ENCODE measurements around the gene ACOXL.

Gene ACOXL

DNA sequence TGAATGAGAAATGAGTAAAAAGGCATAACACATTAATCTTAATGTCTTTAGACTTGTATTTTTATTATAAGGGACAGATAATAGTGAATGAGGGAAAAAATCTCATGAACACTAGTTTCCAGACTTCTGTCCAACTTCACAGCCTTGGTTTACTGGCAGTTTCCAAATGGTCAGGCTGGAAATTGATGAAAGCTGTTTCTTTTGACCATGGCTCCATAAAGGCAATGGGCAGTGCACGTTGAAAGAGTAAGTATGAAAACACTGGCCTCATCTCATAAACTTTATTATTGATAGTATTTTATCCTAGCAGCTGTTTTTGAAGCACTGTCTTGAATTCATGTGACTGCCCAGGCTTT is 411.4 kb downstream of the ACOXL start:
- DNase-seq: no peak

DNA sequence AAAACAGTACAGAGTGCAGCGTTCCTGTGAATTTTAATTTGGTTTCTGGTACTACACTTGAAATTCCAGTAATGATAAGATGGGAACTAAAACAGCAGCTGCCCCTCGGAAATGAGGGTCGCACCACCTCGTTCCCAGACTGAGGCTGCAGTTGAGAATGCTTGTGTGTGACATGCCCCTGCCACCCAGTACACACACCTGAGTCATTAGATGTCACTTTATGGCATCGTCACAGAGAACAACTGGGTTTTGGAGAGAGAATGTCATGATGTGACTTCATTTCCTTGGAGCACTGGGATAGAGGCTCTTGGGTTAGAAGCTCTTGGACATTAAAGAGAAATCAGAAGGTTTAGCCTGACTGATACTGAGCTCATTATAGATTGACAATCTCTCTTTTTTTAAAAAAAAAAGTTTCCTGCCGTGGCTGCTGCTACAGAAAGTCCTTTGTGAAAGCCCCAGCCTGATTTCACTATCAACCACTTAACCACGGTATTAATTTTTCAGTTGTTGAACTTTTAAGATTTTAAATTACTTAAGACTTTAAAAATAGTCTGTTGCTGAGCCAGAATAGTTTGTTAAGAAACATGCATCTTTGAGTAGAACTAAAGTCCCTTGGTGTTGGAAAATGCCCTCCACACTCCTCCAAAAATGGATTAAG is 412.9 kb downstream of the ACOXL start:
- no peak for DNase-seq

DNA sequence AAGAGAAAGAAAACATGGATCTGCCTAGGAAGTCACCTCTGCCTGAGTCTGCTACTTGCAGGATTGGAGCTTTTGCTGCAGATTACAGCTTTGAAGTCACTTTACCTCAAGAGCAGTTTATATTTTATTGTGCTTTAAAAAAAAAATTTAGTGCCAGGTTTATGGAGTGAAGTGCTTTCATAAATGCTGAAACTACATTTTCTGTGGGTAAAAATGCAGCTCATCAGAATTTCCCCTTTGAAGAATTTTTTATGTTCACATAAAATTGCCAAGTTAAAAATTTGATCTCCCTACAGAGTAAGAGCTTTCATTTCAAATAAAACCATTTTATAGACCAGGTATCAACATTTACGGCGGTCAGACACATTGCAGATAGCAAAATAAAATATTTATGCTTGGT is 413.6 kb downstream of the ACOXL start:
- DNase-seq: no peak

DNA sequence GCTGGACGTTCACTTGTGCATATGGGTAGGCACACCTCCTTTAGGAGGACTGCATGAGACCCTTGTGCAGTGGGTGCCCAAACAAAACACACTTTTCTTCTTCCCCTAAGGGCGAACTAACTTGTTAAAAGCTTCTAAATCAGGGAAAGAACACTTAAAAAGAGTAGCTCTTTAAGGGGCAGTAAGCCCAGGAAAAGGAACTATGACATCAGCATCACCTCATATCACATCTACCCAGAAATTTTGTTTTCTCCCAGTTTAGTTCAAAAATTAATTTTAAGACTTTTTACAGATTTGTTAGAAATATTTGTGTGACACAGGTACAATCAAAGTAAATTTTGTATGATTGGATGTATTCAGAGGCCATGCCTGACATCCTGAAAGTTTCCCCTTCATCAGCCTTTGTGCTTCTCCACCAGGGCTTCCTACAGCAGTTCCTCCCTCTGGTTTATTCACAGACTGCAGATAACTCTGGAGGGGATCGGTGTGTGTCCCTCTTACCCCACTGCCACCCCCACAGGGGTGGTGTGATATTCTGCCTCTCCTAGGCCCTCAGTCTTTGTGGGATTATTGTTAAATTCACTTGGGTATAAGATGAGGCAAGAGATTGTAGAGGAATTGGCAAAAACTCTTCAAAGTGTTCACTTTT is 416.0 kb downstream of the ACOXL start:
- DNase-seq: no peak

DNA sequence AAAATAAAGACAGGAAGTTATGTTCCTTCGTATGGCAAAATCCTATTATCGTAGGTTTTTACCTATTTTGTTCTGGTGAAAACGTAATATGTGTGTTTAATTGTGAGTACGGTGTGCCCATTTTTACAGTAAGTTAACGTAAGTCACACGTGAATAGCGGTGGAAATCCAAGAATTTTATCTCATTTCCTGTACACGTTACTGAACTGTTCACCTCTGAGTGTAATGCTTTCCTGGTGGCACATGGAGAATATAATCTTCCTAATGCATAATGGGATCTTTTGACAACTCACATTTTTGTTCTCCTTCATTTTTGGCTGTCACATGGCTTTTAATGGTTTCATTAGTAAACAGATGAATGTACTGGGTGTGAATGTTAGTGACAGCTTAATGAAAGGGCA is 416.6 kb downstream of the ACOXL start:
- DNase-seq: no peak

DNA sequence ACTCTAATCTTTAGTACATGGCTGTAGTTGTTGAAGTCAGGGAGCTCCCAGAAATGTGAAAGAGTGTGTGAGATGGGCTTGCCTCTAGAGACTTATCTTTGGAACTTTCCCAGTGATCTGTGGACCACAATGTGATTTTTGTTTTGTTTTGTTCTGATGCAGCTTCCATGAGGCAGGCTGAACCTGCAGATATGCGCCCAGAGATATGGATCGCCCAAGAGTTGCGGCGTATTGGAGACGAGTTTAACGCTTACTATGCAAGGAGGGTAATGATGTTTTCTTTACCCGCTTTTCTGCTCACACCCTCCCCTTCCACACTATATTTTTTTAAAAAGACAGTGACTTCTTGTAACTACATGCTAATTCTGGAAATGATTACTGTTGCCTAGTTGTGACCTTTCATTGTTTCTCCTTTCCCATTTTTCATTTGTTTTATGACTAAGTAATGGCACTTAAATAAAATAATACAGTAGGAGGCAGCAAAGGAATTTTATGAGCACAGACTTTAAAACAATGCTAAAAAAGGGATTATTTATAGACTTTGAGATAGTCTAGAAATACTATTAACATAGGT is 417.6 kb downstream of the ACOXL start:
- DNase-seq: no peak

DNA sequence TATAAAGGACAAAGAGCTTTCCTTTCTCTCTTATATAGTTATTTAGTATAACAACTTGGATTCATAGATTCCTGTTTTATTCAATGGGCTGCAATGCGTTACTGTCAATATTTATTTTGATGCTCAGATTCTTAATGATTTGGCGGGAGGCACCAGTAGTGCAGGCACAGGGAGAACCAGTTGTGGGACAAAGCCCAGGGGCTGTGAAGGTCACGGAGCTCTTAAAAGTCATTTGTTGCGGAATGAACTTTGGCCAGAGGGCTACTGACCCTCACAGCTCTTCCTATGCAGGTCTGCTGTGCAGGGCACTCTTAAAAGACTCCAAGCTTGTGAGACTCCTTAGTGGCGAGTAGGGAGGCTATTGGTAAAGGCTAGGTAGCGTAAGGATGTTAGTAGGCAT is 422.4 kb downstream of the ACOXL start:
- DNase-seq: no peak

DNA sequence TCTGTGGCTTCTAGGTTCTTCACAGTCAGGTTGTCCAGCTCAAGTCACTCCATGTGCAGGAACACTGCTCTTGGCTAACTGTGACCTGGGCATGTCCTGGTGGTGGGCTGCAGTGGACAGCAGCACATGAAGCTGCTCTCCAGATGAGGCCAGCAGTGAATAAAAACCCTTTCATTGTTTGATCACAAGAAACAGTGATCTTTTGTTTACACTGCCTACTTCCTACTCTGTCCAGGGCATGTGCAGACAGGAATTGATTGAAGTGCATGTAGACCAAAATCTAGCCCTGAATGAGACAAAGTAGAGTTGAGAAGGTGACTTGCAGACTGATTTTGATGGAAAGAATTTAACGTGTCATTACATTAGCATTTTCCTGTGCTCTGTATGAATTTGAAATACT is 423.2 kb downstream of the ACOXL start:
- no peak for DNase-seq

DNA sequence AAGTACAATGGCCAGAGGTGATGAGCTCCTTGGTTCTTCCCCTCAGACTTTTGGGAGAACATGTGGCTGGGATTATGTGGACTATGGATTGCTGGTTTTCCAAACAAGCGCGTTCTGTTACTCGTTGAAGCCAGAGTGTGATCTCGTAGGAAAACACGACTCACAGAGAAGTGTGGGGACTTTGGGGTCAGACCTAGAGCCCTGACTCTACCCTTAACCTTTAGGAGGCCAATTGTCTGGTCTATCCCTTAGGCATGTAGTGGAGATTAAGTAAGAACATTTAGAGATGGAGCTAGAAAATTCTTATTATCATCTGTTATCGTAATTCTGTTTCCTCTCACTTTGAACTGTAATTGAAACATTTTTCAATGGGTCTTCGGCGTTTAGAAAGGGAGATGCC is 424.2 kb downstream of the ACOXL start:
- no peak for DNase-seq

DNA sequence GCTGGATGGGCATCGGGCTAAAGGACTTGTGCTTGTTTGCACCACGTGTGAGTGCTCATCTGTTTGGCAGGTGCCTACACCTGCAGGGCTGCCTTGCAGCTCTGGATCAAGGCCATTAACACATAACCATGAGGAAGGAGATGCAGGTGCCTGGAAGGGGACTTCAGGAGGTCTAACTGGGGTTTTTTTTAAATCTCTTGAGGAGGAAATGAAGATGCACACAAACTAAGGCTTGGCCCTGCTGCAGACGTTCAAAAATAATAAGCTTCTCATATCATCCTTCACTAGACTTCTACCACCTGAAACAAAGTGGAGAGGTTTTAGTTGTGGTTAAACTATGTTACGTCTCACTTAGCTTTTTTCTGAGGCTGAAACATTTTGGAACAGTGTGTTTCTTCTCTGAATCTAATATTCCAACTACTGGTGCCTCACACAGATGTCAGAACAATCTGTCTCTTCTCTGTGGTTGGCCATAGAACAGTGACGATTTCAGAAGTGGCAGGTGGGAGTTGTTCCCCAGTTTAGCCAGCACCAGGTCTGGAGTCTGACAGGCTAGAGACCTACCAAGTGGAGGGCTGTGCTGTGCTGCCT is 424.8 kb downstream of the ACOXL start:
- DNase-seq: no peak

DNA sequence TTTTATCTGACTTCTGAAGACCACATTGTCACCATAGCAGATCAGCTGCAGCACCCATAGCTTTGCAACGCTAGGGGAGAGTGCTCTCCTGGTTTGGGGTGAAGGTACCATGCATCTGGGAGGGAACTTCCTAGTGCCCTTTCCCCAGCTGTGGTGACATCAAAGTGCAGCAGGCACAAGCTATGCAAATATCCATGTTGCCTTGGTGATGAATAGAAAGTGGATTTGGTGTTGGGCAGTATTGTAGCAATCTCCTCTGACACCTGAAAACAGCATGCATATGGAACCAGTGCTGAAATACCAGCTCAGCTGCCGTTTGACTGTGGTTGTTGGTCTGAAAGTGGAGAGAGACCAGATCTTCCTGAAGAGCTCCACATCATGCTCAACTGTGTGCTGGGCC is 425.4 kb downstream of the ACOXL start:
- no peak for DNase-seq

DNA sequence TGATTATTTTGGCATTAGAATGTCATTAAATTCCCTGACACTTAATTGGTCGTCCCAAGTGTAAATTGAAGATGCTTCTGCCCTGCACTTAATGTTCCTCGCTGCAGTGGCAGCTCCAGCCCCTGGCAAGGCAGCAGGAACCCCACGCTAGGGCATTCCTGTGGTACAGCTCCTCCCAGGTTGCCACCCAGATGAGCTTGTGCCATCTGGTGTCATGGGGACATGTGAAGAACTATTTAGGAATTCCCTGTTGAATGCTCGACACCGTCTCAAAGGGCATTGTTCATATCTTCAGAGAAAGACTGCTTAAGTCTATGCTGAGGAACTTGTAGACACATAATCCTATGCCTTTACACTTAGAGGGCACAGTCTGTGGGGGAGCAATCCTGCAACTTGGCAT is 427.3 kb downstream of the ACOXL start:
- DNase-seq: no peak

DNA sequence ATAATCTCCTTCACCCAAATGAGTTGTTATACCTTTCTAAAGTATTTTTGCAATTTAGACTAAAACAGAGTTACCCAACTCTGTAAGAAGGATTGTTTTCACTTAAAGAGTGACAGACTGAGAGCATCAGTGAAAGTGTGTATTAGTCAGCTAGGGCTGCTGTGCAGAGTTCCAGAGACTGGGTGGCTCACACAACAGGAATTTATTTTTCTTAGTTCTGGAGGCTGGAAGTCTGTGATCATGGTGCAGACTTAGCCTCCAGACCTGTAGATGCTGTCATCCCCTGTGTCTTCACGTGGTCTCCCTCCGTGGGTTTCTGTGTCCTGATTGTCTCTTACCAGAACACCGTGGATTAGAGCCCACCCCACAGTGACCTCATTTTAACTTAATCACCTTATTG is 428.4 kb downstream of the ACOXL start:
- no peak for DNase-seq

DNA sequence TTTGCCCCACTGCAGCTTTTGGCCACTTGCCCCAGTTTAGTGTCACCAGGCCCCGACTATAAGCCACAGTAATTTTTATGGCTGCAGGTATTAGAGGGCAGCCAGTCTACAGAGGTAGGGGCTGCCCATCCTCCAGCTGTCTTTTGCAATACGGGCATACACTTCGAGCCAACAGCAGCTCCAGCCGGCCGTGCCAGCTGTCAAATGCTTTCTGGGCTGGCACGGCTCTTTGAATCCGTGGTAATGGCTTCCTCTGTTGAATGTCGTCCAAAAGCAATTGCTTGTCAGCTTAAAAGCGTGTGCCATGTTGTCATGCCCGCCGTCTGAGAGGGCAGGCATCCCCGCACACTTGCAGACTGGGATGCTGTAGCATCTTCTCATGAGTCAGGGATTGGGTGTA is 429.6 kb downstream of the ACOXL start:
- DNase-seq: no peak

DNA sequence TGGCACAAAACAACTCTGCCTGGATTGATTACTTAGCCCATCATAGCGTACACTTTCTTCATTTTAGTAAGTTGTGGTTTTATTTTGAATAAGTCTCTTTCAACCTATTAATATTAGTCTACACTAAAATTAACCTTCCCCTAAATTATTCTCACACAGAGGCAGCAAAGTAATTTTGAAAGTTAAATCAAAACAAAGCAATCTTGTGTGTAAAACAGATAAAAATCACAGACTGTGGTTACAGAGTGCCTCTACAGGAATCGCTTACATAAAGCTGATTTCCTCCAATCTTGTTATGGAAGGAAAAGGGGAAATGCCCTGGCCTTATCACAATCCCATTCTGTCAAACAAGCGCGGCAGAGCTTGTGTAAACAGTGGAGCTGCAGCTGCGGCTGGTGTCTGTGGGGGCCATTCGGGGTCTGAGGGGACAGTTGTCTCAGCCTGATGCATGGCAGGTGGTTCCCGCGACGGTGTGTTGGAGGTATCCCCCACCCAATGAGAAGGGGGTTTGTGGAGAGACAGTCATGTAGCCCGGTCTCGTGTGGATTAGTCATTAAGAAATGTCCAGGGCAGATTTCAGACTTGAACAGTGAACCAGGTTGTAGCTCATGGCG is 430.5 kb downstream of the ACOXL start:
- DNase-seq: no peak

DNA sequence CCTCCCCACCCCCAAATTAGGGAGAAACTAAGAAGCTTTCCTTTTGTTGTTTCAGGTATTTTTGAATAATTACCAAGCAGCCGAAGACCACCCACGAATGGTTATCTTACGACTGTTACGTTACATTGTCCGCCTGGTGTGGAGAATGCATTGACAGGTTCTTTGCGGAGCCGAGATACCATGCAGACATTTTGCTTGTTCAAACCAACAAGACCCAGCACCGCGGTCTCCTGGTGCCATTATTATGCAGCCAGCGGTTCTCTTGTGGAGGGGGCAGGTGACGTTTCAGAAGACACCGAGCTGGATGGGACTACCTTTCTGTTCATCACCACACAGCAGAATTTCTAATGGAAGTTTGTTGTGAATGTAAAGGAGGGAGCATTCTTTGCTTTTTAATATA is 431.7 kb downstream of the ACOXL start:
- no peak for DNase-seq

DNA sequence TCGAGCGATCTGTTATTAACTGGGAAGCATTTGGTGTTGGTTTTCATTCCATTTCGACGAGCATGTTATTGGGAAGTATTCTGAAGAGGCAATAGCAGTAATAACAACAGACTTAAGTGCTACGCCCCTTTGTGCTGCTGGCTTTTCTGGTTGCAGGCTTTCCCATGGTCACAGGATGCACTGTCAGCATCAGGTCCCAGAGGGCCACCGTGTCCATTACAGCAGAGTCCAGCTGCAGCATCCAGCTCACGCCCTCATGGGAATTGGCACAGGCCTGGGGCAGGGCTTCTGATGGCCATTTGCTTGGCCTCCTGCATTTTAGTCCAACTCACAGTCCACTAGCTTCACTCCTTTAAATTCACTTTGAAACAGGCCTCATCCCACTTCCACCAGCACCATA is 432.7 kb downstream of the ACOXL start:
- no peak for DNase-seq

DNA sequence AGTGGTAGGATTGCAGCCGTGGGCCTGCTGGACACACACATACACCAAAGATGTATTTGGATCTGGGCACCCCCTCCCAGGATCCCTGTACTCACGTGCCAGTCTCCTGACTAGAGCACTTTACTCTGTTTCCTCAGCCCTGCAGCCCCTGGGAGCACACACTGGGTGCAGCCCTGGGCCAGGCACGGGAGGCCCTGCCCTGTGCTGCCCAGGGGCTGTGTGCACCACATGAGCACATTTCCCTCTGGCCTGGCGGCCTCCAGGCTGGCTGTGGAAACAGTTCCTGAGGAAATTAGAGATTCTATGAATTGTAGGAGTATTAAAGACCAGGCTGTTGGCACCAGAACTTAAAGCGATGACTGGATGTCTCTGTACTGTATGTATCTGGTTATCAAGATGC is 433.7 kb downstream of the ACOXL start:
- DNase-seq: no peak

DNA sequence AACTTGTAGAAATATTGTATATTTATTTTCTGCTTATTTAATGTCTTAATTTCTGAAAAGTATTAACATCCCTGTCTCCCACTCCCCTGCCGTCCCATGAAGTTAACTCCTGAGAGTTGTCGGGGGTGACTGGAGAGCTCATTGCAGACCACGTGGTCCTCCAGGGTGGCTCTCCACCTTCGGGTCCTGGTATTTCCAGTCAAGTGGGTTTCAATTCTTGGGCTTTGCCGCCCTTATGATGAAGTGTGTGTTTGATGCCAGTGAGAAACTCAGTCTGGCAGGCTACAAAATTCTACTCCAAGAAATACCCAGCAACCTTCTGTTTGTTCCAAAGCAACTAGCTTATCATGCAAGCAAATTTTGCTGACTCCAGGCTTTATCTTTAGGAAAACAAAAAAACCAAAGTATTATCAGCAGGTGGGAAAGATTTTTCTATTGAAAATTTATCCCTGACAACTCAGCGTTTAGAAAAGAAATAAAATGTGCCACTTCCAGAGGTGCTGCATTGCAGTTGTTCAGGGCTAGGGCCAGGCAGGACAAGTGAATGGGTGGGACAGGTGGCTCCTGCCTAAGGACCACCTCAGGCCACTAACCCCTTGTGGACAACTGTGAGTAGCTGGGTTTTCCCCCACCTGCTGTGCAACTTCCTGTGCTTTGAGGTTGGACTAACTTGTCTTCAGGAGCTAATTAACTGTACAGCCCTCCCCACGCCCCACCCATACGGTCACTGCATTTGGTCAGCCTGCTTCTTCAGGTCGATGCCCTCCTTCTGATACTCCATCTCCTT is 434.9 kb downstream of the ACOXL start:
- DNase-seq: no peak

DNA sequence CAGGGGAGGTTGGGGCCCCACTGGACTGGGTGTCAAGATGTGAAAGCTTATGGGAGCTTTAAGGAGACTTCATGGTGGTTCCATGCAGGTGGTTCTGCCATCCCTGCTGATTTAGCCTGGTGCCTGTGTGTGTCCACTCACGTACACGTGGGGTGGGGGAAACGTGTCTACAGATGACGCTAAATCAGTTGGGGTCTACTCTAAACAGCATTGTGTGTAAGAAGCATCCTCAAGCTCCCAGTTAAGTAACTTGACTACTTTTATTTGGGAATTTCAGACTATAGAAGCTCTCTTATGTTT is 435.4 kb downstream of the ACOXL start:
- DNase-seq: no peak
